COLO829 (cell line): Measurements from ENCODE around the gene DNAH1.

Experiments
- DNase-seq: peaks from one replicate; pipeline ENCODE4 v3.0.0; 2012; ENCODE audit warnings: low spot score

DNAH1 gene

DNA sequence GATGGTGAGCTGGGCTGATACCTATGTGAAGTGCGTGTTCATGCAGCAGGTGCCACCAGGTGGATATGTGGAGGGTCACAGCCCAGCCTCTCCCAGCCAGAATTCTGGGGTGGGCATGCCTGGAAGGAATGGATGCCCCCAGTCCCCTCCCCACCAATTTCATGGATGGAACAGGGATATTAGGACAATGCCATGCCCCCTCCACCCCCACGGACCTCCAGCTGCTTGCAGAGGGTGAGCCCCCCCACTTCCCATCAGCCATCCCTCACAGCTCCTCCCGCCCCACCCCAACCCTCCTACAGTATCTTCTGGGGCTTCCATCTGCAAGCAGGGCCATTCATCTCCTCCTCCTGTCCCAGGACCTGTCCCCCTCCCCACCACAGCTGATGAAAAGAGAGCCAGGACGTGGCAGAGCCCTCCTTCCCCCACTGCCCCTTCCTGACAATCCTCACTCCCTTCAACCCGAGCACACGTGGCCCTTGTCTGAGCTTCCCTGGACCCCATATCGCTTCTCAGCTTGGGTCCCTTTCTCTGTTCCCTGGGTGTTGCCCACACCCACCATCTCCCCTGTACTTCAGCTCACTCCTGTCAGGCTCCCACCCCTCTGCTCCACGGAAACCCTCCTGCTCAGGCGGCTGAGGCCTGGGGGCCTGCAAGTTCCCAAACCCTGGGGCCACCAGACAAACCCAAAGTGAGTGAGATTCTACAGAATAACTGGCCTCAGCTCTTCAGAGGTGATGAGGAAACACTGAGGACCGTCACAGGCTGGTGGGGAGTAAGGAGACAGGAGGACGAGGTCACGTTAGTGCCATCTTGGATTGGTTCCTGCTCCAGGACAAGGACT, 131.6 kb downstream of the DNAH1 start:
- no peak for DNase-seq
